Measurements from ENCODE around the gene CNPY2.
"Not testable (repeated sequence)": the region's sequence is repeated elsewhere in the genome, so short reads cannot be mapped to it uniquely, and the experiment has no call there.

The CNPY2 gene

DNA sequence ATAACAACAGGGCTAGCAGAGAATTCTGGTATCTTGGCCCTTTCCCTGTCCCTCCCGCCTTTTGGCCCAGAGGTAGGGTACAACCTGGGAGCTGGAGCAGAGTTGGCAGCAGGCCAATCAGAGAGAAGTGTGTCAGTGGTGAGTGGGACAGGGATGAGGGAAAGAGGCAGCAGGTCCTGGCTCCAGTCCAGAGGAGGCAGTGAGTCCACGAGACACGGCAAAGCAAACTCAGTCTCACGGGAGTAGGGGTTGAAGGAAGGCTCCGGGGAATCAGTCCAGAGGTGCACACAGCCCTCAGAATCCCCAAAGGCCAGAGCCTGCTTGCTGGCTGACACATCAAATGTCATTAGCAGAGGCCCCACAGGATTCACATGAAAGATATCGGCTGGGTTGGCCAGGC is 10.7 kb upstream of the CNPY2 start:
- H3K27me3 ChIP-seq (ENCODE audit: insufficient read depth, low read depth, severe bottlenecking): no peaks in the 10 kb centered on the region
- no peaks in the 10 kb centered on the region for H3K9me3 ChIP-seq (ENCODE audit: severe bottlenecking)
- DNase-seq: no peak
- no peak overlapping the region for H3K4me3 ChIP-seq (ENCODE audit: low read depth, low read length)
- no peak overlapping the region for H3K27ac ChIP-seq
- H3K36me3 ChIP-seq: peaks cover 51% of the 10 kb centered on the region
- TF ChIP-seq, protein P1, sequence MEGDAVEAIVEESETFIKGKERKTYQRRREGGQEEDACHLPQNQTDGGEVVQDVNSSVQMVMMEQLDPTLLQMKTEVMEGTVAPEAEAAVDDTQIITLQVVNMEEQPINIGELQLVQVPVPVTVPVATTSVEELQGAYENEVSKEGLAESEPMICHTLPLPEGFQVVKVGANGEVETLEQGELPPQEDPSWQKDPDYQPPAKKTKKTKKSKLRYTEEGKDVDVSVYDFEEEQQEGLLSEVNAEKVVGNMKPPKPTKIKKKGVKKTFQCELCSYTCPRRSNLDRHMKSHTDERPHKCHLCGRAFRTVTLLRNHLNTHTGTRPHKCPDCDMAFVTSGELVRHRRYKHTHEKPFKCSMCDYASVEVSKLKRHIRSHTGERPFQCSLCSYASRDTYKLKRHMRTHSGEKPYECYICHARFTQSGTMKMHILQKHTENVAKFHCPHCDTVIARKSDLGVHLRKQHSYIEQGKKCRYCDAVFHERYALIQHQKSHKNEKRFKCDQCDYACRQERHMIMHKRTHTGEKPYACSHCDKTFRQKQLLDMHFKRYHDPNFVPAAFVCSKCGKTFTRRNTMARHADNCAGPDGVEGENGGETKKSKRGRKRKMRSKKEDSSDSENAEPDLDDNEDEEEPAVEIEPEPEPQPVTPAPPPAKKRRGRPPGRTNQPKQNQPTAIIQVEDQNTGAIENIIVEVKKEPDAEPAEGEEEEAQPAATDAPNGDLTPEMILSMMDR (IDR thresholded peaks at IDR 0.05; ENCODE audit: low read depth, low read length): no peak

- peaks cover 51% of the 10 kb centered on the region for H3K36me3 ChIP-seq
- TF ChIP-seq, protein P1 (IDR thresholded peaks at IDR 0.05; ENCODE audit: low read depth, low read length): no peak
These were observed 10.3 kb upstream of the CNPY2 start for GRCh38 chr12:56326126-56326525.

DNA sequence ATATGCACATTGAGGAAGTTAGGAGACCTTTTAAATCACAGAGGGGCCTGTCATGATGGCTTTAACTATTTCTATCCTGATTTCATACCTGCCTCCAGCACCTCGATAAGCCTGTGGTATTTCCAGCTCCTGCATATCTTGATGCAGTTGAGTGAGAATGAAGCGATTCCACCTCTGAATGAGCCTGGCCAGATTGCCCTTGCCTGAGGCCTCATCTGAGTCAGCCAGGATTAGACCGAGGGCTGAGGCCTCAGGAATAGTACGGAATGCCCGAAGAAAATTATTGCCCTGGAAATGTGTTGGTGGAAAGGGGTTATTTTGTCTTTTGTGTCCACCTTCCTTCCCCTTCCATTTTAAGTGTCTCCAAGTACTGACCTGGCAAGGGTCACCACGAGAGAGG is 8.4 kb upstream of the CNPY2 start:
- Histone ChIP-seq H3K27me3 (ENCODE audit: insufficient read depth, low read depth, severe bottlenecking) (no peaks in the 10 kb centered on the region), H3K4me3 (ENCODE audit: low read depth, low read length) (no peak overlapping the region), H3K36me3 (peaks cover 62% of the 10 kb centered on the region), H3K27ac (no peak overlapping the region), H3K9me3 (ENCODE audit: severe bottlenecking) (no peaks in the 10 kb centered on the region)
- TF ChIP-seq, protein P1 (IDR thresholded peaks at IDR 0.05; ENCODE audit: low read depth, low read length): no peak
- no peak for DNase-seq

More at GRCh38 chr12:56326126-56326525, 10.3 kb upstream of the CNPY2 start:
- Histone ChIP-seq H3K27ac (no peak overlapping the region), H3K9me3 (ENCODE audit: severe bottlenecking) (no peaks in the 10 kb centered on the region), H3K27me3 (ENCODE audit: insufficient read depth, low read depth, severe bottlenecking) (no peaks in the 10 kb centered on the region), H3K4me3 (ENCODE audit: low read depth, low read length) (no peak overlapping the region)
- no peak for DNase-seq

DNA sequence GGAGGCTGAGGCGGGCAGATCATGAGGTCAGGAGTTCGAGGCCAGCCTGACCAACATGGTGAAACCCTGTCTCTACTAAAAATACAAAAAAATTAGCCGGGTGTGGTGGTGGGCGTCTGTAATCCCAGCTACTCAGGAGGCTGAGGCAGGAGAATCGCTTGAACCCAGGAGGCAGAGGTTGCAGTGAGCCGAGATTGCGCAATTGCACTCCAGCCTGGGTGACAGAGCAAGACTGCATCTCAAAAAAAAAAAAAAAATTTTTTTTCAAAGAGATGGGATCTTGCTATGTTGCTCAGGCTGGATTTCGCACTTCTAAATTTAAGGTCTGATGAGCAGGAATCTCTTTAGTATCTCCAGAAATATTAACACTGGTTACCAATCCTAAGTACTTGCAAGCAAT is 5.8 kb upstream of the CNPY2 start:
- DNase-seq; H3K9me3 ChIP-seq (ENCODE audit: severe bottlenecking); H3K27ac ChIP-seq; H3K27me3 ChIP-seq (ENCODE audit: insufficient read depth, low read depth, severe bottlenecking); H3K4me3 ChIP-seq (ENCODE audit: low read depth, low read length): not testable (repeated sequence)
- peaks cover 61% of the 10 kb centered on the region for H3K36me3 ChIP-seq

- H3K27ac ChIP-seq: no peak overlapping the region
- no peak for DNase-seq
These were observed 5.2 kb upstream of the CNPY2 start for GRCh38 chr12:56321027-56321426.

GRCh38 chr12:56317675-56318074 is 1.9 kb upstream of the CNPY2 start:
- Histone ChIP-seq H3K4me3 (ENCODE audit: low read depth, low read length) (no peak overlapping the region), H3K27me3 (ENCODE audit: insufficient read depth, low read depth, severe bottlenecking) (no peaks in the 10 kb centered on the region), H3K9me3 (ENCODE audit: severe bottlenecking) (no peaks in the 10 kb centered on the region), H3K27ac (no peak overlapping the region), H3K36me3 (peaks cover 43% of the 10 kb centered on the region)
- TF ChIP-seq, protein P1 (IDR thresholded peaks at IDR 0.05; ENCODE audit: low read depth, low read length): peak; percentile 13; the same call in 1 of the 2 replicates
- peak; percentile 19 for DNase-seq

More at GRCh38 chr12:56321027-56321426, 5.2 kb upstream of the CNPY2 start:
- peaks cover 56% of the 10 kb centered on the region for H3K36me3 ChIP-seq
- no peaks in the 10 kb centered on the region for H3K27me3 ChIP-seq (ENCODE audit: insufficient read depth, low read depth, severe bottlenecking)
- TF ChIP-seq, protein P1 (IDR thresholded peaks at IDR 0.05; ENCODE audit: low read depth, low read length): no peak
- H3K4me3 ChIP-seq (ENCODE audit: low read depth, low read length): no peak overlapping the region
- H3K9me3 ChIP-seq (ENCODE audit: severe bottlenecking): no peaks in the 10 kb centered on the region

Data from WERI-Rb-1 (cell line).